Fibroblast of lung (primary cell): ENCODE measurements around the gene PDE10A. TPM values are rescaled to one million over a fixed set of nuclear protein-coding genes. Genes with fewer than 3 reads are reported as not detected.

Source experiments
- DNase-seq, 2 donors: peaks; one replicate each; pipeline versions ENCODE4 v3.0.0 to v3.0.0-alpha.2; 2010; ENCODE audit warnings: low read depth in 2 of 2
- H2AFZ ChIP-seq: 2 replicates; pipeline ENCODE4 v1.5.1; 2012; ENCODE audit warnings: low read length, control low read depth, inconsistent platforms
- H3K27ac ChIP-seq: 2 replicates; pipeline ENCODE4 v1.5.1; 2011; ENCODE audit warnings: low read length, control low read depth; ENCODE audit not compliant: insufficient read depth
- H3K27me3 ChIP-seq: 2 replicates; pipeline ENCODE4 v1.5.1; 2011; ENCODE audit warnings: mild to moderate bottlenecking, low read length; ENCODE audit not compliant: control insufficient read depth, insufficient read depth
- H3K36me3 ChIP-seq: 2 replicates; pipeline ENCODE4 v1.5.1; 2011; ENCODE audit warnings: low read length; ENCODE audit not compliant: control insufficient read depth, insufficient read depth
- H3K4me1 ChIP-seq: 2 replicates; pipeline ENCODE4 v1.5.1; 2011; ENCODE audit warnings: low read length; ENCODE audit not compliant: control insufficient read depth, insufficient read depth; ENCODE audit errors: extremely low read depth
- H3K4me2 ChIP-seq: 2 replicates; pipeline ENCODE4 v1.5.1; 2011; ENCODE audit warnings: low read length, control low read depth; ENCODE audit not compliant: insufficient read depth; ENCODE audit errors: extremely low read depth
- H3K4me3 ChIP-seq, 4 experiments: fragments of 200-600 bp in 1 of 4; sonication (generic) in 1 of 4; replicated peaks in 1 of 4; 2 replicates each; pipeline ENCODE4 v1.5.1; 2011 to 2016; ENCODE audit warnings: low read length in 4 of 4, low read depth in 3 of 4, mild to moderate bottlenecking in 3 of 4, control low read depth in 2 of 4, inconsistent platforms in 1 of 4, mixed read lengths in 1 of 4; ENCODE audit not compliant: insufficient read depth in 1 of 4; ENCODE audit errors: control extremely low read depth in 1 of 4
- H3K79me2 ChIP-seq: 2 replicates; pipeline ENCODE4 v1.5.1; 2012; ENCODE audit warnings: mild to moderate bottlenecking, low read length, inconsistent platforms; ENCODE audit not compliant: control insufficient read depth, insufficient read depth
- H3K9ac ChIP-seq: 2 replicates; pipeline ENCODE4 v1.5.1; 2011; ENCODE audit warnings: mild to moderate bottlenecking, low read length, control low read depth; ENCODE audit not compliant: insufficient read depth
- H3K9me3 ChIP-seq: 2 replicates; pipeline ENCODE4 v1.5.1; 2012; ENCODE audit warnings: low read depth, low read length; ENCODE audit not compliant: control insufficient read depth, insufficient read depth
- H4K20me1 ChIP-seq: 2 replicates; pipeline ENCODE4 v1.5.1; 2011; ENCODE audit warnings: low read length; ENCODE audit not compliant: control insufficient read depth, insufficient read depth; ENCODE audit errors: extremely low read depth
- EZH2 ChIP-seq: IDR thresholded peaks from 2 replicates; pipeline ENCODE4 v1.5.1; 2012; ENCODE audit warnings: low read length, control low read depth, mild to moderate bottlenecking; ENCODE audit errors: missing control alignments
- polyA plus RNA-seq, 2 donors: library from polyadenylated mRNA; depleted of rRNA in 1 of 2; stranded (reverse) in 1 of 2; unstranded in 1 of 2; fragments of >200 nt; gene quantifications; 2 replicates each; pipeline ENCODE4 v1.2.1, GENCODE V29; 2011 to 2012; ENCODE audit warnings: missing spikeins in 1 of 2
- total RNA-seq: library from RNA; depleted of rRNA; stranded (reverse); fragments of >200 nt; gene quantifications from 2 replicates; pipeline ENCODE4 v1.2.1, GENCODE V29; 2014
- TF ChIP-seq, protein P1 (sequence below), 2 donors: IDR thresholded peaks in 1 of 2; conservative IDR thresholded peaks in 1 of 2; 1 replicate in 1 of 2; 2 replicates in 1 of 2; pipeline ENCODE4 v1.5.1; 2011 to 2012; ENCODE audit warnings: low read length in 2 of 2, control low read depth in 1 of 2, inconsistent platforms in 1 of 2, low read depth in 1 of 2, mild to moderate bottlenecking in 1 of 2

PDE10A gene
- total and polyA plus RNA-seq, 2 donors (not counting 1 experiment from before 2014, with no cell fraction given): under 0.01 to 0.19 TPM

GRCh38 chr6:165497472-165497871 is 165.6 kb downstream of the PDE10A start:
- Histone ChIP-seq H3K9ac (no peak overlapping the region), H3K27me3 (no peaks in the 10 kb centered on the region), H3K27ac (no peak overlapping the region), H3K36me3 (no peaks in the 10 kb centered on the region), H4K20me1 (no peaks in the 10 kb centered on the region), H3K79me2 (no peaks in the 10 kb centered on the region), H3K9me3 (no peaks in the 10 kb centered on the region), H2AFZ (no peak overlapping the region), H3K4me3 (no peak overlapping the region), H3K4me1 (no peaks in the 10 kb centered on the region), H3K4me2 (no peak overlapping the region)
- TF ChIP-seq EZH2: no peak
- DNase-seq: no peak

- Histone ChIP-seq H3K36me3 (no peaks in the 10 kb centered on the region), H3K9ac (no peak overlapping the region), H4K20me1 (no peaks in the 10 kb centered on the region), H3K79me2 (no peaks in the 10 kb centered on the region), H3K9me3 (no peaks in the 10 kb centered on the region), H3K4me2 (no peak overlapping the region), H2AFZ (no peak overlapping the region), H3K27me3 (no peaks in the 10 kb centered on the region), H3K4me1 (no peaks in the 10 kb centered on the region), H3K4me3 (no peak overlapping the region), H3K27ac (no peak overlapping the region)
- TF ChIP-seq EZH2: no peak
- TF ChIP-seq, protein P1, sequence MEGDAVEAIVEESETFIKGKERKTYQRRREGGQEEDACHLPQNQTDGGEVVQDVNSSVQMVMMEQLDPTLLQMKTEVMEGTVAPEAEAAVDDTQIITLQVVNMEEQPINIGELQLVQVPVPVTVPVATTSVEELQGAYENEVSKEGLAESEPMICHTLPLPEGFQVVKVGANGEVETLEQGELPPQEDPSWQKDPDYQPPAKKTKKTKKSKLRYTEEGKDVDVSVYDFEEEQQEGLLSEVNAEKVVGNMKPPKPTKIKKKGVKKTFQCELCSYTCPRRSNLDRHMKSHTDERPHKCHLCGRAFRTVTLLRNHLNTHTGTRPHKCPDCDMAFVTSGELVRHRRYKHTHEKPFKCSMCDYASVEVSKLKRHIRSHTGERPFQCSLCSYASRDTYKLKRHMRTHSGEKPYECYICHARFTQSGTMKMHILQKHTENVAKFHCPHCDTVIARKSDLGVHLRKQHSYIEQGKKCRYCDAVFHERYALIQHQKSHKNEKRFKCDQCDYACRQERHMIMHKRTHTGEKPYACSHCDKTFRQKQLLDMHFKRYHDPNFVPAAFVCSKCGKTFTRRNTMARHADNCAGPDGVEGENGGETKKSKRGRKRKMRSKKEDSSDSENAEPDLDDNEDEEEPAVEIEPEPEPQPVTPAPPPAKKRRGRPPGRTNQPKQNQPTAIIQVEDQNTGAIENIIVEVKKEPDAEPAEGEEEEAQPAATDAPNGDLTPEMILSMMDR (conservative IDR thresholded peaks at IDR 0.05 in 1 of 2, IDR thresholded peaks at IDR 0.05 in 1 of 2; ENCODE audit: low read depth in 1 of 2, low read length in 2 of 2): no peak
- DNase-seq: no peak
These were observed 174.3 kb downstream of the PDE10A start for GRCh38 chr6:165488624-165489295.

- no peaks in the 10 kb centered on the region for H3K27me3 ChIP-seq
- no peaks in the 10 kb centered on the region for H3K4me1 ChIP-seq
- H3K9ac ChIP-seq: no peak overlapping the region
- no peak for TF ChIP-seq EZH2
- TF ChIP-seq, protein P1 (conservative IDR thresholded peaks at IDR 0.05 in 1 of 2, IDR thresholded peaks at IDR 0.05 in 1 of 2; ENCODE audit: low read depth in 1 of 2, low read length in 2 of 2): no peak
- no peaks in the 10 kb centered on the region for H3K79me2 ChIP-seq
- no peaks in the 10 kb centered on the region for H3K36me3 ChIP-seq
- no peak overlapping the region for H3K4me2 ChIP-seq
- no peak overlapping the region for H2AFZ ChIP-seq
- H3K27ac ChIP-seq: no peak overlapping the region
- no peaks in the 10 kb centered on the region for H4K20me1 ChIP-seq
- no peak for DNase-seq
- H3K9me3 ChIP-seq: no peaks in the 10 kb centered on the region
- H3K4me3 ChIP-seq: no peak overlapping the region
These were observed 175.1 kb downstream of the PDE10A start for GRCh38 chr6:165487950-165488349.
